HCT116 (cell line): Measurements from ENCODE around the gene COMMD10. TPM values are rescaled to one million over a fixed set of nuclear protein-coding genes. Genes with fewer than 3 reads are reported as not detected.

Experiments used
- ATAC-seq: fragments of 200-7000 bp; cut with Tn5 transposase; 2 replicates; pipeline ENCODE4 v1.9.1; 2020; ENCODE audit warnings: mild to moderate bottlenecking, moderate library complexity
- BruUV-seq: library from RNA; stranded (reverse); fragments of 400-500 nt; replicated peaks from 2 replicates; lab custom pipeline; 2021; lab: Mats Ljungman, UMichigan
- CTCF ChIA-PET: fragments of 300-600 bp; sonication (Branson Sonifier 250); formaldehyde crosslinking; loops from one replicate; lab custom pipeline; 2021; ENCODE audit warnings: antibody characterized with exemption; lab: Charles Lee
- POLR2A ChIA-PET: fragments of 300-600, 350-600 bp; sonication (Branson Sonifier 250); formaldehyde crosslinking; loops from one replicate; lab custom pipeline; 2021; ENCODE audit warnings: antibody characterized with exemption; lab: Charles Lee
- RAD21 ChIA-PET, 2 experiments: fragments of 300-600 bp; sonication (Branson Sonifier 250); formaldehyde crosslinking; loops; one replicate each; lab custom pipeline; 2023; ENCODE audit warnings: low total read pairs in 2 of 2; ENCODE audit not compliant: uncharacterized antibody in 2 of 2, unreplicated experiment in 2 of 2, low non-redundant PET in 1 of 2; lab: Charles Lee
- DNase-seq: peaks from one replicate; pipeline ENCODE4 v3.0.0-alpha.2; 2010; ENCODE audit warnings: low read depth, low spot score
- H2AFZ ChIP-seq: fragments of 200-600 bp; shearing (Covaris generic), sonication (generic); 2 replicates; pipeline ENCODE4 v1.6.1; 2017; ENCODE audit warnings: low read depth, mixed run types, mixed read lengths, antibody characterized with exemption, low read length; ENCODE audit not compliant: poor library complexity, severe bottlenecking
- H3K27ac ChIP-seq: 2 replicates; pipeline ENCODE4 v1.5.1; 2012; ENCODE audit warnings: low read depth, low read length
- H3K27me3 ChIP-seq: fragments of 200-600 bp; sonication (generic); 2 replicates; pipeline ENCODE4 v1.6.1; 2016; ENCODE audit warnings: mixed run types, low read length, mixed read lengths; ENCODE audit not compliant: insufficient read depth
- H3K36me3 ChIP-seq, 2 experiments: fragments of 200-500 bp in 1 of 2; fragments of 200-600 bp in 1 of 2; sonication (Bioruptor generic) in 1 of 2; sonication (generic) in 1 of 2; 2 replicates each; pipeline versions ENCODE4 v1.5.1 to v1.6.1; 2014 to 2016; ENCODE audit warnings: low read length in 2 of 2, inconsistent platforms in 1 of 2, mixed read lengths in 1 of 2, mixed run types in 1 of 2; ENCODE audit not compliant: insufficient read depth in 2 of 2, control insufficient read depth in 1 of 2
- H3K4me1 ChIP-seq, 2 experiments: fragments of 200-600 bp in 1 of 2; sonication (generic) in 1 of 2; 2 replicates each; pipeline versions ENCODE4 v1.5.1 to v1.6.1; 2012 to 2017; ENCODE audit warnings: low read length in 2 of 2, inconsistent platforms in 1 of 2, mild to moderate bottlenecking in 1 of 2, mixed read lengths in 1 of 2, mixed run types in 1 of 2, moderate library complexity in 1 of 2; ENCODE audit not compliant: insufficient read depth in 2 of 2, control insufficient read depth in 1 of 2
- H3K4me2 ChIP-seq: fragments of 200-600 bp; sonication (generic); 2 replicates; pipeline ENCODE4 v1.6.1; 2017; ENCODE audit warnings: mixed run types, low read length, mixed read lengths
- H3K4me3 ChIP-seq, 2 experiments: fragments of 200-600 bp in 1 of 2; sonication (generic) in 1 of 2; replicated peaks in 1 of 2; 2 replicates each; pipeline ENCODE4 v1.5.1; 2011 to 2016; ENCODE audit warnings: low read length in 2 of 2, control low read depth in 1 of 2, low read depth in 1 of 2, mild to moderate bottlenecking in 1 of 2, mixed read lengths in 1 of 2, mixed run types in 1 of 2
- H3K79me2 ChIP-seq: fragments of 200-600 bp; sonication (generic); 2 replicates; pipeline ENCODE4 v1.6.1; 2017; ENCODE audit warnings: mild to moderate bottlenecking, mixed run types, low read length, moderate library complexity, mixed read lengths; ENCODE audit not compliant: insufficient read depth
- H3K9ac ChIP-seq: fragments of 200-600 bp; sonication (generic); 2 replicates; pipeline ENCODE4 v1.6.1; 2016; ENCODE audit warnings: low read length, mixed read lengths
- H3K9me2 ChIP-seq: fragments of 200-600 bp; sonication (generic), shearing (Covaris generic); 2 replicates; pipeline ENCODE4 v1.6.1; 2017; ENCODE audit warnings: mixed run types, mild to moderate bottlenecking, moderate library complexity; ENCODE audit not compliant: insufficient read depth
- H3K9me3 ChIP-seq, 2 experiments: fragments of 200-500 bp in 1 of 2; fragments of 200-600 bp in 1 of 2; sonication (Bioruptor generic) in 1 of 2; sonication (generic) in 1 of 2; 2 replicates each; pipeline ENCODE4 v1.6.1; 2014 to 2017; ENCODE audit warnings: low read length in 2 of 2, mixed read lengths in 2 of 2, inconsistent platforms in 1 of 2, low read depth in 1 of 2, mild to moderate bottlenecking in 1 of 2, mixed run types in 1 of 2, moderate library complexity in 1 of 2; ENCODE audit not compliant: control insufficient read depth in 1 of 2, insufficient read depth in 1 of 2
- H4K20me1 ChIP-seq: fragments of 200-600 bp; sonication (generic), shearing (Covaris generic); 2 replicates; pipeline ENCODE4 v1.6.1; 2017; ENCODE audit warnings: mixed run types, mild to moderate bottlenecking, moderate library complexity; ENCODE audit not compliant: insufficient read depth
- CBX3 ChIP-seq: IDR thresholded peaks from 2 replicates; pipeline ENCODE4 v1.6.1; 2012; ENCODE audit warnings: low read depth
- ELF1 ChIP-seq: IDR thresholded peaks from 2 replicates; pipeline ENCODE4 v1.6.1; 2012; ENCODE audit warnings: low read depth, borderline replicate concordance
- EZH2phosphoT487 ChIP-seq: fragments of 200-600 bp; IDR thresholded peaks from 2 replicates; pipeline ENCODE4 v1.6.1; 2018; ENCODE audit warnings: antibody characterized with exemption, borderline replicate concordance
- FOSL1 ChIP-seq: IDR thresholded peaks from 2 replicates; pipeline ENCODE4 v1.6.1; 2012; ENCODE audit warnings: low read depth
- POLR2A ChIP-seq: IDR thresholded peaks from 2 replicates; pipeline ENCODE4 v1.7.0; 2011; ENCODE audit warnings: borderline replicate concordance; ENCODE audit not compliant: insufficient read depth, insufficient read length; ENCODE audit errors: extremely low read depth
- RAD21 ChIP-seq: IDR thresholded peaks from 2 replicates; pipeline ENCODE4 v1.6.1; 2012; ENCODE audit warnings: low read depth, mild to moderate bottlenecking
- SP1 ChIP-seq: IDR thresholded peaks from 2 replicates; pipeline ENCODE4 v1.6.1; 2012; ENCODE audit warnings: low read depth
- SRF ChIP-seq: IDR thresholded peaks from 2 replicates; pipeline ENCODE4 v1.6.1; 2012; ENCODE audit warnings: low read depth
- TCF7L2 ChIP-seq: IDR thresholded peaks from 2 replicates; pipeline ENCODE4 v1.7.0; 2011; ENCODE audit warnings: borderline replicate concordance, inconsistent platforms; ENCODE audit not compliant: insufficient read depth, insufficient read length; ENCODE audit errors: extremely low read depth
- ZFX ChIP-seq: fragments of 450-650 bp; IDR thresholded peaks from 2 replicates; pipeline ENCODE4 v1.6.1; 2017
- ZNF274 ChIP-seq: fragments of 200-500 bp; sonication (Bioruptor generic); IDR thresholded peaks from 2 replicates; pipeline ENCODE4 v1.6.1; 2014; ENCODE audit warnings: mild to moderate bottlenecking, low read depth, low read length, inconsistent platforms
- intact Hi-C: fragments of 100-400 bp; cut with micrococcal nuclease; formaldehyde crosslinking; loops from 2 replicates; pipeline ENCODE4 v1.10.0; 2022
- total RNA-seq: library from RNA; stranded (reverse); gene quantifications from one replicate; pipeline ENCODE4 v1.2.1, GENCODE V29; 2021; ENCODE audit not compliant: unreplicated experiment
- TF ChIP-seq, protein P1 (sequence below), 3 experiments: fragments of 200-600 bp in 1 of 3; sonication (generic) in 1 of 3; IDR thresholded peaks in 2 of 3; conservative IDR thresholded peaks in 1 of 3; 2 replicates each; pipeline ENCODE4 v1.5.1; 2012 to 2017; ENCODE audit warnings: low read depth in 2 of 3, low read length in 2 of 3, antibody characterized with exemption in 1 of 3, borderline replicate concordance in 1 of 3, control low read depth in 1 of 3, mild to moderate bottlenecking in 1 of 3, mixed read lengths in 1 of 3, mixed run types in 1 of 3, moderate library complexity in 1 of 3; ENCODE audit not compliant: insufficient read depth in 1 of 3
- TF ChIP-seq, protein P2 (sequence below): IDR thresholded peaks from 2 replicates; pipeline ENCODE4 v1.6.1; 2012

Gene COMMD10
- total RNA-seq, 1 experiment from 2014 or later: 35.3 TPM

DNA sequence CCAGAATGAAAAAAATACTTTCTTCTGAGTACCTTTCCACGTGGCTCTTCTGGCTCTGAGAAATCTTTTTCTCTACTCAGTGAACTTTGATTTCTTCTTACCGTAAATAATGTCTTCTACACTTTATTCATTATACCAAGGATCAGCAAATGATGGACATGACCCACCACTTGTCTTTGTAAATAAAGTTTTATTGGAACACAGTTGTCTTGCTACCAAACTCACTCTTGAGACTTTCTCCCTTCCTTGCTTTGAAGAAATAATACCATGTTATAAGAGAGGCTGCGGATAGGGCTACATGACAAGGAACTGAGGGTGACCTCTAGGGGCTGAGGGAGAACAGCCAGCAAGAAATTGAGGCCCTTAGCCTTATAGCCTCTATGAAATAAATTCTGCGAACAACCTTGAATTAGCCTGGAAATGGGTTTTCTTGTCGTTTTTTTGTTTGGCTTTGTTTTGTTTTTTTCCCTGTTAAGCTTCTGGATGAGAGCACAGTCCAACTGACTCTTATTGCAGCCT, 212.5 kb downstream of the COMMD10 start:
- no peak for DNase-seq
- CTCF ChIA-PET: no interaction called here
- H2AFZ ChIP-seq: no peak overlapping the region
- H3K27ac ChIP-seq: no peak overlapping the region
- H3K9me3 ChIP-seq: no peaks in the 10 kb centered on the region
- H3K9ac ChIP-seq: no peak overlapping the region
- TF ChIP-seq SRF: no peak
- TF ChIP-seq ZNF274: no peak
- no peak for TF ChIP-seq POLR2A
- no peak for TF ChIP-seq FOSL1
- TF ChIP-seq SP1: no peak
- TF ChIP-seq, protein P1, sequence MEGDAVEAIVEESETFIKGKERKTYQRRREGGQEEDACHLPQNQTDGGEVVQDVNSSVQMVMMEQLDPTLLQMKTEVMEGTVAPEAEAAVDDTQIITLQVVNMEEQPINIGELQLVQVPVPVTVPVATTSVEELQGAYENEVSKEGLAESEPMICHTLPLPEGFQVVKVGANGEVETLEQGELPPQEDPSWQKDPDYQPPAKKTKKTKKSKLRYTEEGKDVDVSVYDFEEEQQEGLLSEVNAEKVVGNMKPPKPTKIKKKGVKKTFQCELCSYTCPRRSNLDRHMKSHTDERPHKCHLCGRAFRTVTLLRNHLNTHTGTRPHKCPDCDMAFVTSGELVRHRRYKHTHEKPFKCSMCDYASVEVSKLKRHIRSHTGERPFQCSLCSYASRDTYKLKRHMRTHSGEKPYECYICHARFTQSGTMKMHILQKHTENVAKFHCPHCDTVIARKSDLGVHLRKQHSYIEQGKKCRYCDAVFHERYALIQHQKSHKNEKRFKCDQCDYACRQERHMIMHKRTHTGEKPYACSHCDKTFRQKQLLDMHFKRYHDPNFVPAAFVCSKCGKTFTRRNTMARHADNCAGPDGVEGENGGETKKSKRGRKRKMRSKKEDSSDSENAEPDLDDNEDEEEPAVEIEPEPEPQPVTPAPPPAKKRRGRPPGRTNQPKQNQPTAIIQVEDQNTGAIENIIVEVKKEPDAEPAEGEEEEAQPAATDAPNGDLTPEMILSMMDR (IDR thresholded peaks at IDR 0.05 in 2 of 3, conservative IDR thresholded peaks at IDR 0.05 in 1 of 3; ENCODE audit: borderline replicate concordance in 1 of 3, insufficient read depth in 1 of 3, low read depth in 2 of 3, low read length in 2 of 3): no peak
- TF ChIP-seq TCF7L2: no peak
- TF ChIP-seq ELF1: no peak
- TF ChIP-seq, protein P2, sequence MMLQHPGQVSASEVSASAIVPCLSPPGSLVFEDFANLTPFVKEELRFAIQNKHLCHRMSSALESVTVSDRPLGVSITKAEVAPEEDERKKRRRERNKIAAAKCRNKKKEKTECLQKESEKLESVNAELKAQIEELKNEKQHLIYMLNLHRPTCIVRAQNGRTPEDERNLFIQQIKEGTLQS: no peak
- TF ChIP-seq EZH2phosphoT487: no peak
- no peak for TF ChIP-seq ZFX
- TF ChIP-seq RAD21: no peak
- TF ChIP-seq CBX3: no peak
- no peak overlapping the region for H3K4me2 ChIP-seq
- H3K79me2 ChIP-seq: no peaks in the 10 kb centered on the region
- intact Hi-C loops: no loop called here
- RAD21 ChIA-PET: no interaction called here
- H3K36me3 ChIP-seq: no peaks in the 10 kb centered on the region
- H3K4me3 ChIP-seq: no peak overlapping the region
- no peaks in the 10 kb centered on the region for H3K9me2 ChIP-seq
- H3K4me1 ChIP-seq: no peaks in the 10 kb centered on the region
- H4K20me1 ChIP-seq: no peaks in the 10 kb centered on the region
- no peaks in the 10 kb centered on the region for H3K27me3 ChIP-seq
- ATAC-seq: no peak
- POLR2A ChIA-PET: no interaction called here
- BruUV-seq: no TSS peak
